Measurements from ENCODE around the gene RNF44. TPM values are rescaled to one million over a fixed set of nuclear protein-coding genes. Genes with fewer than 3 reads are reported as not detected.
A peak's percentile ranks its signal among the peaks of the same experiment; 100 is the strongest.

Gene RNF44
- total and polyA plus RNA-seq, 2 experiments from 2014 or later: 2.1 to 2.9 TPM

GRCh38 chr5:176513788-176514187, 23.4 kb downstream of the RNF44 start:
- Histone ChIP-seq H3K9me2 (ENCODE audit: insufficient read depth) (no peaks in the 10 kb centered on the region), H4K20me1 (ENCODE audit: insufficient read depth) (no peaks in the 10 kb centered on the region), H3K4me3 (no peak overlapping the region), H3K4me2 (ENCODE audit: unreplicated experiment) (no peak overlapping the region), H3K4me1 (ENCODE audit: insufficient read depth) (no peaks in the 10 kb centered on the region), H3K27ac (no peak overlapping the region), H3K9ac (no peak overlapping the region), H3K36me3 (ENCODE audit: low read depth) (peaks cover 9% of the 10 kb centered on the region; the same call in 1 of the 2 replicates), H3F3A (ENCODE audit: insufficient read depth) (peaks cover 8% of the 10 kb centered on the region; the same call in 1 of the 2 replicates), H3K79me2 (ENCODE audit: insufficient read depth) (no peaks in the 10 kb centered on the region), H3K27me3 (replicated peaks; ENCODE audit: insufficient read depth) (no peaks in the 10 kb centered on the region), H3K9me3 (ENCODE audit: low read depth) (no peaks in the 10 kb centered on the region), H2AFZ (no peak overlapping the region)
- no peak for DNase-seq
- 88% methylated on average over 12 of the region's 12 CpGs for WGBS, 2 experiments (ENCODE audit: low coverage in 1 of 2, low lambda C conversion rate in 2 of 2, missing lambda C conversion rate in 2 of 2)
- in situ Hi-C loops (cut with MboI): no loop called here
- TF ChIP-seq EZH2 (IDR thresholded peaks at IDR 0.05; ENCODE audit: insufficient read depth, poor library complexity, severe bottlenecking) (no peak), EZH2phosphoT487 (IDR thresholded peaks at IDR 0.05; ENCODE audit: insufficient read depth, low read depth) (no peak)

- H3K4me1 ChIP-seq (ENCODE audit: insufficient read depth): no peaks in the 10 kb centered on the region
- H3K27me3 ChIP-seq (replicated peaks; ENCODE audit: insufficient read depth): no peaks in the 10 kb centered on the region
- no peak overlapping the region for H3K9ac ChIP-seq
- WGBS, 2 experiments (ENCODE audit: low coverage in 1 of 2, low lambda C conversion rate in 2 of 2, missing lambda C conversion rate in 2 of 2): 79 to 80% methylated on average over 4 of the region's 4 CpGs
- no peak overlapping the region for H2AFZ ChIP-seq
- H3K27ac ChIP-seq: no peak overlapping the region
- TF ChIP-seq EZH2phosphoT487 (IDR thresholded peaks at IDR 0.05; ENCODE audit: insufficient read depth, low read depth) (no peak), EZH2 (IDR thresholded peaks at IDR 0.05; ENCODE audit: insufficient read depth, poor library complexity, severe bottlenecking) (no peak)
- H3K4me2 ChIP-seq (ENCODE audit: unreplicated experiment): no peak overlapping the region
- H3K36me3 ChIP-seq (ENCODE audit: low read depth): peaks cover 29% of the 10 kb centered on the region
- H3K9me2 ChIP-seq (ENCODE audit: insufficient read depth): no peaks in the 10 kb centered on the region
- 0 out of 2 replicates have a peak, but pooled peaks cover 5% of the 10 kb centered on the region for H3K79me2 ChIP-seq (ENCODE audit: insufficient read depth)
- no peaks in the 10 kb centered on the region for H3K9me3 ChIP-seq (ENCODE audit: low read depth)
- DNase-seq: peak; percentile 8
- H3F3A ChIP-seq (ENCODE audit: insufficient read depth): peaks cover 8% of the 10 kb centered on the region; the same call in 1 of the 2 replicates
- in situ Hi-C loops (cut with MboI): no loop called here
- no peak overlapping the region for H3K4me3 ChIP-seq
- no peaks in the 10 kb centered on the region for H4K20me1 ChIP-seq (ENCODE audit: insufficient read depth)
These were observed 28.6 kb downstream of the RNF44 start for GRCh38 chr5:176508603-176509002.

GRCh38 chr5:176507911-176508310, 29.3 kb downstream of the RNF44 start:
- Histone ChIP-seq H3K4me3 (no peak overlapping the region), H3K4me2 (ENCODE audit: unreplicated experiment) (no peak overlapping the region), H3K27me3 (replicated peaks; ENCODE audit: insufficient read depth) (no peaks in the 10 kb centered on the region), H3K9me2 (ENCODE audit: insufficient read depth) (no peaks in the 10 kb centered on the region), H3K79me2 (ENCODE audit: insufficient read depth) (0 out of 2 replicates have a peak, but pooled peaks cover 7% of the 10 kb centered on the region), H3K9ac (no peak overlapping the region), H3K36me3 (ENCODE audit: low read depth) (peaks cover 29% of the 10 kb centered on the region), H3K9me3 (ENCODE audit: low read depth) (no peaks in the 10 kb centered on the region), H3F3A (ENCODE audit: insufficient read depth) (peaks cover 8% of the 10 kb centered on the region; the same call in 1 of the 2 replicates), H2AFZ (no peak overlapping the region), H3K4me1 (ENCODE audit: insufficient read depth) (no peaks in the 10 kb centered on the region), H3K27ac (no peak overlapping the region), H4K20me1 (ENCODE audit: insufficient read depth) (no peaks in the 10 kb centered on the region)
- WGBS, 2 experiments (ENCODE audit: low coverage in 1 of 2, low lambda C conversion rate in 2 of 2, missing lambda C conversion rate in 2 of 2): 79 to 86% methylated on average over 2 of the region's 2 CpGs
- in situ Hi-C loops (cut with MboI): no loop called here
- TF ChIP-seq EZH2phosphoT487 (IDR thresholded peaks at IDR 0.05; ENCODE audit: insufficient read depth, low read depth) (no peak), EZH2 (IDR thresholded peaks at IDR 0.05; ENCODE audit: insufficient read depth, poor library complexity, severe bottlenecking) (no peak)
- no peak for DNase-seq

- no peak for DNase-seq
- H2AFZ ChIP-seq: no peak overlapping the region
- peaks cover 16% of the 10 kb centered on the region for H3K4me1 ChIP-seq (ENCODE audit: insufficient read depth)
- WGBS, 2 experiments (ENCODE audit: low coverage in 1 of 2, low lambda C conversion rate in 2 of 2, missing lambda C conversion rate in 2 of 2): 88 to 96% methylated on average over 5 of the region's 5 CpGs
- H3K9me2 ChIP-seq (ENCODE audit: insufficient read depth): no peaks in the 10 kb centered on the region
- H3F3A ChIP-seq (ENCODE audit: insufficient read depth): peaks cover 24% of the 10 kb centered on the region
- TF ChIP-seq EZH2phosphoT487 (IDR thresholded peaks at IDR 0.05; ENCODE audit: insufficient read depth, low read depth) (no peak), EZH2 (IDR thresholded peaks at IDR 0.05; ENCODE audit: insufficient read depth, poor library complexity, severe bottlenecking) (no peak)
- H3K27me3 ChIP-seq (replicated peaks; ENCODE audit: insufficient read depth): no peaks in the 10 kb centered on the region
- H4K20me1 ChIP-seq (ENCODE audit: insufficient read depth): no peaks in the 10 kb centered on the region
- H3K4me2 ChIP-seq (ENCODE audit: unreplicated experiment): no peak overlapping the region
- no peak overlapping the region for H3K9ac ChIP-seq
- H3K79me2 ChIP-seq (ENCODE audit: insufficient read depth): 0 out of 2 replicates have a peak, but pooled peaks cover 7% of the 10 kb centered on the region
- H3K27ac ChIP-seq: no peak overlapping the region
- in situ Hi-C loops (cut with MboI): no loop called here
- H3K36me3 ChIP-seq (ENCODE audit: low read depth): peaks cover 39% of the 10 kb centered on the region
- no peaks in the 10 kb centered on the region for H3K9me3 ChIP-seq (ENCODE audit: low read depth)
- no peak overlapping the region for H3K4me3 ChIP-seq
These were observed 33.7 kb downstream of the RNF44 start for GRCh38 chr5:176503496-176503895.
